ENCODE measurements around the gene CFDP1. TPM values are rescaled to one million over a fixed set of nuclear protein-coding genes. Genes with fewer than 3 reads are reported as not detected.

The CFDP1 gene
- total and polyA plus RNA-seq, 2 donors (not counting 3 experiments of a cell fraction or from before 2014, with no cell fraction given) = 17.8 to 53.8 TPM

DNA sequence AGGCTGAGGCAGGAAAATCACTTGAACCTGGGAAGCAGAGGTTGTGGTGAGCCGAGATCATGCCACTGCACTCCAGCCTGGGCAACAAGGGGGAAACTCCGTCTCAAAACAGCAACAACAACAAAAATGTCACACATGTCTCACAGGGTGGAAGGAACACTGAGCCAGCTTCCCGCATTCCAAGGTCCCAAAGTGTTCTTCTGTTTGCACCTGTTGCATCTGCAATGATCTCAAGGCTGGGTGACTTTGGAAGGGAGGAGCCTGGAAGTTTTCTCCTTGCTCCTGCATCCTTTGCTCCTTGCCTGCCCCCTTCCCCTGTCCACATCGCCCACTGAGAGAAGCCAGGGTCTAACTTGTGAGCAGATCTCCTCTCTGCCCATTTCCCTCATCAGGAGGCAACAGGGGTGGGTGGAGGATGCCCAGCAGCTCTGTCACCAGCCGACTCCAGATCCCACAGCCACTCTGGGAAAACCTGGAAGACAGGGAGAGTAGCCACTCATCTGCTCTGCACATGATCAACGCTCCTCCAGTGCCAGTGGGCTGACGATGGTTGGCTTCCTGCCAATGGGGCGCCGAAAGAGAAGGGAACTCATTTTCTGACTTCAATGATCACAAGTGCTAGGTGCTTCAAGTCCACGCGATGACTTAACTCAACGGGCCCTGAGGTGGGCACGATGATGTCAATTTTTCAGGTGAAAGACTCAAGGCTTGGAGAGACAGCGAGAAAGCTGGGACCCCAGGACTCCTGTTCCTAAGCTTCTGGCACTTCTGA lies 49.3 kb upstream of the CFDP1 start:
- Histone ChIP-seq H3K27ac (ENCODE audit: insufficient read depth, low read depth, low read length) (no peak overlapping the region), H3K27me3 (ENCODE audit: control insufficient read depth in 2 of 2, insufficient read depth in 2 of 2, low read length in 2 of 2) (no peaks in the 10 kb centered on the region), H2AFZ (ENCODE audit: low read depth, low read length) (no peak overlapping the region), H3K9ac (replicated peaks; ENCODE audit: extremely low read depth, insufficient read depth, low read length) (no peak overlapping the region), H4K20me1 (replicated peaks; ENCODE audit: control insufficient read depth, extremely low read depth, insufficient read depth, low read length) (no peaks in the 10 kb centered on the region), H3K9me1 (replicated peaks; ENCODE audit: control insufficient read depth, extremely low read depth, insufficient read depth, low read length) (no peaks in the 10 kb centered on the region), H3K79me2 (ENCODE audit: control insufficient read depth, insufficient read depth, low read length) (no peaks in the 10 kb centered on the region), H3K4me3 (replicated peaks in 1 of 3; ENCODE audit: insufficient read depth in 1 of 3, low read depth in 1 of 3, low read length in 3 of 3) (no peak overlapping the region), H3K36me3 (ENCODE audit: control insufficient read depth in 2 of 2, extremely low read depth in 1 of 2, insufficient read depth in 2 of 2, low read length in 2 of 2) (no peaks in the 10 kb centered on the region), H3K4me2 (ENCODE audit: insufficient read depth, low read length) (no peak overlapping the region), H3K4me1 (ENCODE audit: control insufficient read depth, extremely low read depth, insufficient read depth, low read length) (no peaks in the 10 kb centered on the region), H3K9me3 (replicated peaks; ENCODE audit: control insufficient read depth, insufficient read depth, low read length) (no peaks in the 10 kb centered on the region)
- no peak for TF ChIP-seq GATA2 (IDR thresholded peaks at IDR 0.05; ENCODE audit: insufficient read depth, insufficient read length, low read depth, low read length)
- TF ChIP-seq, protein P1, sequence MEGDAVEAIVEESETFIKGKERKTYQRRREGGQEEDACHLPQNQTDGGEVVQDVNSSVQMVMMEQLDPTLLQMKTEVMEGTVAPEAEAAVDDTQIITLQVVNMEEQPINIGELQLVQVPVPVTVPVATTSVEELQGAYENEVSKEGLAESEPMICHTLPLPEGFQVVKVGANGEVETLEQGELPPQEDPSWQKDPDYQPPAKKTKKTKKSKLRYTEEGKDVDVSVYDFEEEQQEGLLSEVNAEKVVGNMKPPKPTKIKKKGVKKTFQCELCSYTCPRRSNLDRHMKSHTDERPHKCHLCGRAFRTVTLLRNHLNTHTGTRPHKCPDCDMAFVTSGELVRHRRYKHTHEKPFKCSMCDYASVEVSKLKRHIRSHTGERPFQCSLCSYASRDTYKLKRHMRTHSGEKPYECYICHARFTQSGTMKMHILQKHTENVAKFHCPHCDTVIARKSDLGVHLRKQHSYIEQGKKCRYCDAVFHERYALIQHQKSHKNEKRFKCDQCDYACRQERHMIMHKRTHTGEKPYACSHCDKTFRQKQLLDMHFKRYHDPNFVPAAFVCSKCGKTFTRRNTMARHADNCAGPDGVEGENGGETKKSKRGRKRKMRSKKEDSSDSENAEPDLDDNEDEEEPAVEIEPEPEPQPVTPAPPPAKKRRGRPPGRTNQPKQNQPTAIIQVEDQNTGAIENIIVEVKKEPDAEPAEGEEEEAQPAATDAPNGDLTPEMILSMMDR (IDR thresholded peaks at IDR 0.05; ENCODE audit: extremely low read depth in 1 of 2, insufficient read depth in 1 of 2, low read depth in 1 of 2, low read length in 2 of 2) = no peak
- no peak for TF ChIP-seq EZH2 (IDR thresholded peaks at IDR 0.05; ENCODE audit: borderline replicate concordance, low read depth, low read length, severe bottlenecking)
- TF ChIP-seq, protein P2, sequence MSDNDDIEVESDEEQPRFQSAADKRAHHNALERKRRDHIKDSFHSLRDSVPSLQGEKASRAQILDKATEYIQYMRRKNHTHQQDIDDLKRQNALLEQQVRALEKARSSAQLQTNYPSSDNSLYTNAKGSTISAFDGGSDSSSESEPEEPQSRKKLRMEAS (IDR thresholded peaks at IDR 0.05; ENCODE audit: insufficient read depth, insufficient read length) = no peak
- TF ChIP-seq POLR2AphosphoS5 (IDR thresholded peaks at IDR 0.05; ENCODE audit: insufficient read depth, low read depth, low read length) = no peak
- TF ChIP-seq MYC (IDR thresholded peaks at IDR 0.05; ENCODE audit: low read depth, low read length) = no peak
- no peak for TF ChIP-seq POLR2A (IDR thresholded peaks at IDR 0.05; ENCODE audit: low read depth, low read length)
- TF ChIP-seq JUN (IDR thresholded peaks at IDR 0.05; ENCODE audit: borderline replicate concordance, insufficient read depth, insufficient read length, low read depth) = no peak
- TF ChIP-seq FOS (IDR thresholded peaks at IDR 0.05; ENCODE audit: borderline replicate concordance, insufficient read depth, low read length) = no peak
- ChIA-PET CTCF (interaction anchor here (0.9 to 1.5 kb wide), 3 partner anchors 10 to 281 kb away, joined by 3 to 6 read pairs (median 3); no protein-coding TSS in a partner anchor), POLR2A (no interaction called here)
- BruUV-seq (replicated peaks) = no TSS peak
- intact Hi-C loops (cut with micrococcal nuclease) = no loop called here
- dilution Hi-C loops (cut with MboI; ENCODE audit: extremely low pct_ligation_motif_present, low sequenced_read_pairs) = no loop called here
- DNase-seq (ENCODE audit: low read depth, low spot score) (no peak), FAIRE-seq (no peak)
